ENCODE measurements around the gene AGRN. TPM values are rescaled to one million over a fixed set of nuclear protein-coding genes. Genes with fewer than 3 reads are reported as not detected.

The AGRN gene
- polyA plus RNA-seq, 2 donors = 17.0 to 40.6 TPM

- Histone ChIP-seq H3K9me3 (ENCODE audit: control insufficient read depth in 2 of 2, insufficient read depth in 1 of 2, low read depth in 1 of 2, low read length in 1 of 2) (no peaks in the 10 kb centered on the region), H3K4me1 (ENCODE audit: control insufficient read depth in 2 of 2, insufficient read depth in 2 of 2, low read length in 1 of 2) (peaks cover 3 to 13% of the 10 kb centered on the region in 2 donors), H3K27me3 (ENCODE audit: control insufficient read depth in 1 of 2, insufficient read depth in 2 of 2, low read length in 2 of 2) (no peaks in the 10 kb centered on the region), H3K36me3 (ENCODE audit: control insufficient read depth in 2 of 2, insufficient read depth in 2 of 2, low read length in 1 of 2) (peaks cover 0 to 18% of the 10 kb centered on the region in 2 donors), H3K4me3 (ENCODE audit: low read depth in 1 of 2, low read length in 2 of 2) (no peak overlapping the region), H3K27ac (ENCODE audit: low read depth in 2 of 2, low read length in 1 of 2) (no peak overlapping the region)
- WGBS, 2 donors = 91 to 92% methylated on average over 25 of the region's 25 CpGs
Observed at GRCh38 chr1:1041873-1042272, 22.0 kb downstream of the AGRN start.

GRCh38 chr1:1042835-1043234 lies 22.9 kb downstream of the AGRN start:
- Histone ChIP-seq H3K27me3 (ENCODE audit: control insufficient read depth in 1 of 2, insufficient read depth in 2 of 2, low read length in 2 of 2) (no peaks in the 10 kb centered on the region), H3K36me3 (ENCODE audit: control insufficient read depth in 2 of 2, insufficient read depth in 2 of 2, low read length in 1 of 2) (peaks cover 0 to 23% of the 10 kb centered on the region in 2 donors)
- 87 to 88% methylated on average over 7 to 10 of the region's 10 CpGs for WGBS, 2 donors

GRCh38 chr1:1043411-1043810 lies 23.5 kb downstream of the AGRN start:
- H3K27ac ChIP-seq (ENCODE audit: low read depth in 2 of 2, low read length in 1 of 2) = no peak overlapping the region
- no peak overlapping the region for H3K4me3 ChIP-seq (ENCODE audit: low read depth in 1 of 2, low read length in 2 of 2)
- peaks cover 3 to 9% of the 10 kb centered on the region in 2 donors for H3K4me1 ChIP-seq (ENCODE audit: control insufficient read depth in 2 of 2, insufficient read depth in 2 of 2, low read length in 1 of 2)
- H3K27me3 ChIP-seq (ENCODE audit: control insufficient read depth in 1 of 2, insufficient read depth in 2 of 2, low read length in 2 of 2) = no peaks in the 10 kb centered on the region
- H3K9me3 ChIP-seq (ENCODE audit: control insufficient read depth in 2 of 2, insufficient read depth in 1 of 2, low read depth in 1 of 2, low read length in 1 of 2) = no peaks in the 10 kb centered on the region
- 94 to 95% methylated on average over 27 of the region's 27 CpGs for WGBS, 2 donors
- peaks cover 0 to 23% of the 10 kb centered on the region in 2 donors for H3K36me3 ChIP-seq (ENCODE audit: control insufficient read depth in 2 of 2, insufficient read depth in 2 of 2, low read length in 1 of 2)

More at GRCh38 chr1:1042835-1043234, 22.9 kb downstream of the AGRN start:
- Histone ChIP-seq H3K4me3 (ENCODE audit: low read depth in 1 of 2, low read length in 2 of 2) (no peak overlapping the region), H3K27ac (ENCODE audit: low read depth in 2 of 2, low read length in 1 of 2) (no peak overlapping the region), H3K9me3 (ENCODE audit: control insufficient read depth in 2 of 2, insufficient read depth in 1 of 2, low read depth in 1 of 2, low read length in 1 of 2) (no peaks in the 10 kb centered on the region), H3K4me1 (ENCODE audit: control insufficient read depth in 2 of 2, insufficient read depth in 2 of 2, low read length in 1 of 2) (peaks cover 3 to 9% of the 10 kb centered on the region in 2 donors)

GRCh38 chr1:1043921-1044320 lies 24.0 kb downstream of the AGRN start:
- Histone ChIP-seq H3K9me3 (ENCODE audit: control insufficient read depth in 2 of 2, insufficient read depth in 1 of 2, low read depth in 1 of 2, low read length in 1 of 2) (no peaks in the 10 kb centered on the region), H3K27ac (ENCODE audit: low read depth in 2 of 2, low read length in 1 of 2) (no peak overlapping the region), H3K36me3 (ENCODE audit: control insufficient read depth in 2 of 2, insufficient read depth in 2 of 2, low read length in 1 of 2) (peaks cover 0 to 22% of the 10 kb centered on the region in 2 donors), H3K4me1 (ENCODE audit: control insufficient read depth in 2 of 2, insufficient read depth in 2 of 2, low read length in 1 of 2) (peaks cover 3 to 9% of the 10 kb centered on the region in 2 donors), H3K4me3 (ENCODE audit: low read depth in 1 of 2, low read length in 2 of 2) (no peak overlapping the region), H3K27me3 (ENCODE audit: control insufficient read depth in 1 of 2, insufficient read depth in 2 of 2, low read length in 2 of 2) (no peaks in the 10 kb centered on the region)
- WGBS, 2 donors = 95 to 97% methylated on average over 27 to 33 of the region's 33 CpGs

- no peaks in the 10 kb centered on the region for H3K27me3 ChIP-seq (ENCODE audit: control insufficient read depth in 1 of 2, insufficient read depth in 2 of 2, low read length in 2 of 2)
- H3K27ac ChIP-seq (ENCODE audit: low read depth in 2 of 2, low read length in 1 of 2) = no peak overlapping the region
- no peaks in the 10 kb centered on the region for H3K9me3 ChIP-seq (ENCODE audit: control insufficient read depth in 2 of 2, insufficient read depth in 1 of 2, low read depth in 1 of 2, low read length in 1 of 2)
- H3K36me3 ChIP-seq (ENCODE audit: control insufficient read depth in 2 of 2, insufficient read depth in 2 of 2, low read length in 1 of 2) = peaks cover 0 to 25% of the 10 kb centered on the region in 2 donors
- peaks cover 3 to 9% of the 10 kb centered on the region in 2 donors for H3K4me1 ChIP-seq (ENCODE audit: control insufficient read depth in 2 of 2, insufficient read depth in 2 of 2, low read length in 1 of 2)
- no peak overlapping the region for H3K4me3 ChIP-seq (ENCODE audit: low read depth in 1 of 2, low read length in 2 of 2)
- 88 to 91% methylated on average over 34 of the region's 34 CpGs for WGBS, 2 donors
Observed at GRCh38 chr1:1044455-1045078, 24.6 kb downstream of the AGRN start.

- Histone ChIP-seq H3K27me3 (ENCODE audit: control insufficient read depth in 1 of 2, insufficient read depth in 2 of 2, low read length in 2 of 2) (no peaks in the 10 kb centered on the region), H3K27ac (ENCODE audit: low read depth in 2 of 2, low read length in 1 of 2) (no peak overlapping the region), H3K4me3 (ENCODE audit: low read depth in 1 of 2, low read length in 2 of 2) (no peak overlapping the region), H3K36me3 (ENCODE audit: control insufficient read depth in 2 of 2, insufficient read depth in 2 of 2, low read length in 1 of 2) (peaks cover 0 to 26% of the 10 kb centered on the region in 2 donors), H3K9me3 (ENCODE audit: control insufficient read depth in 2 of 2, insufficient read depth in 1 of 2, low read depth in 1 of 2, low read length in 1 of 2) (no peaks in the 10 kb centered on the region), H3K4me1 (ENCODE audit: control insufficient read depth in 2 of 2, insufficient read depth in 2 of 2, low read length in 1 of 2) (peaks cover 3 to 5% of the 10 kb centered on the region in 2 donors)
- 91% methylated on average over 22 to 23 of the region's 23 CpGs for WGBS, 2 donors
Observed at GRCh38 chr1:1045129-1045528, 25.2 kb downstream of the AGRN start.

- no peaks in the 10 kb centered on the region for H3K4me1 ChIP-seq (ENCODE audit: control insufficient read depth in 2 of 2, insufficient read depth in 2 of 2, low read length in 1 of 2)
- WGBS, 2 donors = 93 to 94% methylated on average over 18 to 20 of the region's 20 CpGs
- H3K36me3 ChIP-seq (ENCODE audit: control insufficient read depth in 2 of 2, insufficient read depth in 2 of 2, low read length in 1 of 2) = peaks cover 0 to 32% of the 10 kb centered on the region in 2 donors
- H3K27ac ChIP-seq (ENCODE audit: low read depth in 2 of 2, low read length in 1 of 2) = no peak overlapping the region
- H3K4me3 ChIP-seq (ENCODE audit: low read depth in 1 of 2, low read length in 2 of 2) = no peak overlapping the region
- no peaks in the 10 kb centered on the region for H3K9me3 ChIP-seq (ENCODE audit: control insufficient read depth in 2 of 2, insufficient read depth in 1 of 2, low read depth in 1 of 2, low read length in 1 of 2)
- H3K27me3 ChIP-seq (ENCODE audit: control insufficient read depth in 1 of 2, insufficient read depth in 2 of 2, low read length in 2 of 2) = no peaks in the 10 kb centered on the region
Observed at GRCh38 chr1:1046243-1046642, 26.3 kb downstream of the AGRN start.

GRCh38 chr1:1046767-1047166 lies 26.8 kb downstream of the AGRN start:
- Histone ChIP-seq H3K4me1 (ENCODE audit: control insufficient read depth in 2 of 2, insufficient read depth in 2 of 2, low read length in 1 of 2) (no peaks in the 10 kb centered on the region), H3K27me3 (ENCODE audit: control insufficient read depth in 1 of 2, insufficient read depth in 2 of 2, low read length in 2 of 2) (no peaks in the 10 kb centered on the region), H3K36me3 (ENCODE audit: control insufficient read depth in 2 of 2, insufficient read depth in 2 of 2, low read length in 1 of 2) (peaks cover 0 to 37% of the 10 kb centered on the region in 2 donors), H3K9me3 (ENCODE audit: control insufficient read depth in 2 of 2, insufficient read depth in 1 of 2, low read depth in 1 of 2, low read length in 1 of 2) (no peaks in the 10 kb centered on the region), H3K27ac (ENCODE audit: low read depth in 2 of 2, low read length in 1 of 2) (no peak overlapping the region), H3K4me3 (ENCODE audit: low read depth in 1 of 2, low read length in 2 of 2) (no peak overlapping the region)
- WGBS, 2 donors = 93 to 95% methylated on average over 25 to 26 of the region's 26 CpGs

GRCh38 chr1:1047407-1047806 lies 27.5 kb downstream of the AGRN start:
- peaks cover 0 to 42% of the 10 kb centered on the region in 2 donors for H3K36me3 ChIP-seq (ENCODE audit: control insufficient read depth in 2 of 2, insufficient read depth in 2 of 2, low read length in 1 of 2)
- WGBS, 2 donors = 93 to 94% methylated on average over 19 of the region's 19 CpGs
- no peaks in the 10 kb centered on the region for H3K4me1 ChIP-seq (ENCODE audit: control insufficient read depth in 2 of 2, insufficient read depth in 2 of 2, low read length in 1 of 2)
- H3K9me3 ChIP-seq (ENCODE audit: control insufficient read depth in 2 of 2, insufficient read depth in 1 of 2, low read depth in 1 of 2, low read length in 1 of 2) = no peaks in the 10 kb centered on the region
- H3K4me3 ChIP-seq (ENCODE audit: low read depth in 1 of 2, low read length in 2 of 2) = no peak overlapping the region
- H3K27ac ChIP-seq (ENCODE audit: low read depth in 2 of 2, low read length in 1 of 2) = no peak overlapping the region
- H3K27me3 ChIP-seq (ENCODE audit: control insufficient read depth in 1 of 2, insufficient read depth in 2 of 2, low read length in 2 of 2) = no peaks in the 10 kb centered on the region

GRCh38 chr1:1047963-1048362 lies 28.0 kb downstream of the AGRN start:
- 91 to 93% methylated on average over 22 to 25 of the region's 25 CpGs for WGBS, 2 donors
- no peaks in the 10 kb centered on the region for H3K9me3 ChIP-seq (ENCODE audit: control insufficient read depth in 2 of 2, insufficient read depth in 1 of 2, low read depth in 1 of 2, low read length in 1 of 2)
- H3K27ac ChIP-seq (ENCODE audit: low read depth in 2 of 2, low read length in 1 of 2) = no peak overlapping the region
- H3K27me3 ChIP-seq (ENCODE audit: control insufficient read depth in 1 of 2, insufficient read depth in 2 of 2, low read length in 2 of 2) = no peaks in the 10 kb centered on the region
- H3K4me3 ChIP-seq (ENCODE audit: low read depth in 1 of 2, low read length in 2 of 2) = no peak overlapping the region
- no peaks in the 10 kb centered on the region for H3K4me1 ChIP-seq (ENCODE audit: control insufficient read depth in 2 of 2, insufficient read depth in 2 of 2, low read length in 1 of 2)
- peaks cover 0 to 42% of the 10 kb centered on the region in 2 donors for H3K36me3 ChIP-seq (ENCODE audit: control insufficient read depth in 2 of 2, insufficient read depth in 2 of 2, low read length in 1 of 2)
